Measurements from ENCODE around the gene MAPKBP1.

- TF ChIP-seq HNRNPLL (IDR thresholded peaks at IDR 0.05; ENCODE audit: low read depth, low read length, poor library complexity, severe bottlenecking) (peak; percentile 92), TAF1 (CRISPR knock-in tag; IDR thresholded peaks at IDR 0.05) (peak; percentile 69; the same call in 1 of the 2 replicates), SALL2 (CRISPR knock-in tag; IDR thresholded peaks at IDR 0.05) (peak; percentile 95; the same call in 1 of the 2 replicates), POLR2A (IDR thresholded peaks at IDR 0.05; ENCODE audit: insufficient read depth in 1 of 2, low read depth in 2 of 2, low read length in 2 of 2) (peak in 1 of 2 experiments; percentile 63), EZH2 (conservative IDR thresholded peaks at IDR 0.05; ENCODE audit: low read depth, low read length) (no peak), JUN (CRISPR knock-in tag; IDR thresholded peaks at IDR 0.05) (no peak; the same call in 1 of the 2 replicates), U2AF1 (optimal IDR thresholded peaks at IDR 0.05; ENCODE audit: low read depth, low read length) (no peak)
Observed at GRCh38 chr15:41774062-41774881, at the start of gene MAPKBP1.
